ENCODE data around the gene XXYLT1. TPM values are rescaled to one million over a fixed set of nuclear protein-coding genes. Genes with fewer than 3 reads are reported as not detected.

The XXYLT1 gene
- total RNA-seq, 1 experiment from 2014 or later: 10.9 TPM

DNA sequence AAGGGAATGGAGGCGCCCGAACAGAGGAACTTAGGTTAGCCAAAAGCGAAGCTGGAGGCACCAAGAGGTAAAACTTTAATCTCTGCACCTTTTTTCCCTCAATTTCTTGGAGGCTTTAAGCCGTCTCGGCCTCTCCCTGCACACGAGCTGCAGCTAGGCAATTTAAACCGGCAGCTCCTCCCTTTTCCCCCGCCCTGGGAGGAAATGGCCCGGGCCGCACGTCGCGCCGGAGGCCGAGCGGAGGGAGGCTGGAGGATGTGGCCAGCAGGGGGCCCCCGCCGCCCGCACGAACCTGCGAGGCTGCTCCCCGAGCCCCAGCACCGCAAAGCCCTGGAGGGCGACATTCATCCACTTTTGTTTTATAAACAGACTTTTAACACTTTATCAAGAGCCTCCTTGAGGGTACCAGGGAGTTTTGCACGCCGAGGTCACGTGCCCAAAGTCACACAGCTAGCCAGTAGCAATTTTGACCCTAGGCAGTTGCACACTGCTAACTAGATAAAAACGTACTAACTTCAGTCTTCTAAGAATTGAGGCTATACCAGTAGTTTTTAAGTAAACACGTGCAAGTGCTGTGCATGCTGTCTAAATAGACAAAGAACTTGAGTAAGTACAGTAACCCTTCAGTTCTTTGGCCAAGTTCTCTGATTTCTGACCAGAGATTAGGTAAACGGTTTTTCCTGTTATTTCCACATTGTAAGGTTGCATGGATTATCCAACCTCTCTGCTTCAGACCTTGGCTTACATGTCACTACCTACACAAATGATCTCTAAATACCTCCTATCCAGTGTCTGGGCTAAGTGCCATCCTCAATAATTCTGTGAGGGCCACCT, 668 bp upstream of the XXYLT1 start:
- intact Hi-C loops (cut with micrococcal nuclease): loop anchor here (1.0 to 5.0 kb wide), 3 partner anchors 171 to 579 kb away; partner anchors contain the start of gene ACAP2
- H3K9ac ChIP-seq (ENCODE audit: low read length): peak overlapping the region; percentile 76
- H3K4me1 ChIP-seq (ENCODE audit: control insufficient read depth in 1 of 2, insufficient read depth in 2 of 2, low read length in 2 of 2): peaks cover 12 to 25% of the 10 kb centered on the region in 2 experiments
- peak overlapping the region; percentile 77 for H3K27ac ChIP-seq (ENCODE audit: low read depth, low read length)
- peaks cover 28% of the 10 kb centered on the region for H3K79me2 ChIP-seq (ENCODE audit: insufficient read depth, low read length)
- H3K36me3 ChIP-seq (ENCODE audit: control insufficient read depth in 1 of 2, insufficient read depth in 2 of 2, low read length in 2 of 2): 0 out of 4 replicates have a peak, but pooled peaks cover 0 to 5% of the 10 kb centered on the region in 2 experiments
- peak overlapping the region; percentile 87 for H3K4me2 ChIP-seq (ENCODE audit: low read length)
- ChIA-PET CTCF (interaction anchor here (0.6 to 3.4 kb wide), 38 partner anchors 9 to 600 kb away, joined by 3 to 142 read pairs (median 4); partner anchors contain the start of genes ACAP2, LSG1 and PPP1R2), RAD21 (ENCODE audit: low non-redundant PET in 1 of 2, low total read pairs in 2 of 2, uncharacterized antibody in 2 of 2, unreplicated experiment in 2 of 2) (interaction anchor here (0.6 to 1.3 kb wide), 7 partner anchors 247 to 600 kb away, joined by 3 to 4 read pairs (median 3); partner anchors contain the start of genes LSG1 (in 1 of the 2) and PPP1R2 (in 1 of the 2)), POLR2A (interaction anchor here (0.8 to 2.0 kb wide), 5 partner anchors 9 to 589 kb away, joined by 3 to 7 read pairs (median 4); partner anchors contain the start of gene ACAP2)
- no peaks in the 10 kb centered on the region for H3K9me3 ChIP-seq (ENCODE audit: control insufficient read depth in 1 of 2, insufficient read depth in 1 of 2, low read depth in 1 of 2, low read length in 2 of 2)
- peak overlapping the region; percentile 63 to 74 for H3K4me3 ChIP-seq (replicated peaks in 1 of 2; ENCODE audit: low read depth in 1 of 2, low read length in 2 of 2)
- peak; percentile 74 for DNase-seq (ENCODE audit: low read depth, low spot score)
- BruUV-seq (replicated peaks): TSS peak; percentile 48
- peak; percentile 77 for ATAC-seq
- H4K20me1 ChIP-seq (ENCODE audit: insufficient read depth): no peaks in the 10 kb centered on the region
- H2AFZ ChIP-seq (ENCODE audit: low read depth, low read length, poor library complexity, severe bottlenecking): peak overlapping the region; percentile 40
- TF ChIP-seq SIN3A (IDR thresholded peaks at IDR 0.05; ENCODE audit: low read depth) (0 out of 2 replicates have a peak, but pooled peaks have one; percentile 40), JUND (IDR thresholded peaks at IDR 0.05) (no peak), YY1 (IDR thresholded peaks at IDR 0.05; ENCODE audit: extremely low read depth, insufficient replicate concordance, low read depth, low read length) (peak; percentile 75), RAD21 (IDR thresholded peaks at IDR 0.05; ENCODE audit: low read depth) (peak; percentile 100), SRF (IDR thresholded peaks at IDR 0.05; ENCODE audit: low read depth) (no peak), POLR2AphosphoS5 (IDR thresholded peaks at IDR 0.05; ENCODE audit: low read depth, low read length) (0 out of 2 replicates have a peak, but pooled peaks have one; percentile 16)
- TF ChIP-seq, protein P1, sequence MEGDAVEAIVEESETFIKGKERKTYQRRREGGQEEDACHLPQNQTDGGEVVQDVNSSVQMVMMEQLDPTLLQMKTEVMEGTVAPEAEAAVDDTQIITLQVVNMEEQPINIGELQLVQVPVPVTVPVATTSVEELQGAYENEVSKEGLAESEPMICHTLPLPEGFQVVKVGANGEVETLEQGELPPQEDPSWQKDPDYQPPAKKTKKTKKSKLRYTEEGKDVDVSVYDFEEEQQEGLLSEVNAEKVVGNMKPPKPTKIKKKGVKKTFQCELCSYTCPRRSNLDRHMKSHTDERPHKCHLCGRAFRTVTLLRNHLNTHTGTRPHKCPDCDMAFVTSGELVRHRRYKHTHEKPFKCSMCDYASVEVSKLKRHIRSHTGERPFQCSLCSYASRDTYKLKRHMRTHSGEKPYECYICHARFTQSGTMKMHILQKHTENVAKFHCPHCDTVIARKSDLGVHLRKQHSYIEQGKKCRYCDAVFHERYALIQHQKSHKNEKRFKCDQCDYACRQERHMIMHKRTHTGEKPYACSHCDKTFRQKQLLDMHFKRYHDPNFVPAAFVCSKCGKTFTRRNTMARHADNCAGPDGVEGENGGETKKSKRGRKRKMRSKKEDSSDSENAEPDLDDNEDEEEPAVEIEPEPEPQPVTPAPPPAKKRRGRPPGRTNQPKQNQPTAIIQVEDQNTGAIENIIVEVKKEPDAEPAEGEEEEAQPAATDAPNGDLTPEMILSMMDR (IDR thresholded peaks at IDR 0.05 in 2 of 3, conservative IDR thresholded peaks at IDR 0.05 in 1 of 3; ENCODE audit: borderline replicate concordance in 1 of 3, insufficient read depth in 1 of 3, low read depth in 2 of 3, low read length in 2 of 3): peak; percentile 87 to 100 (median 93)
- TF ChIP-seq, protein P2, sequence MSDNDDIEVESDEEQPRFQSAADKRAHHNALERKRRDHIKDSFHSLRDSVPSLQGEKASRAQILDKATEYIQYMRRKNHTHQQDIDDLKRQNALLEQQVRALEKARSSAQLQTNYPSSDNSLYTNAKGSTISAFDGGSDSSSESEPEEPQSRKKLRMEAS (IDR thresholded peaks at IDR 0.05): 0 out of 2 replicates have a peak, but pooled peaks have one; percentile 17
- H3K9me2 ChIP-seq (ENCODE audit: insufficient read depth): no peaks in the 10 kb centered on the region
- H3K27me3 ChIP-seq (ENCODE audit: insufficient read depth, low read length): no peaks in the 10 kb centered on the region

All from HCT116 (cell line).